ENCODE results near the gene ZNF892.
"Not testable (repeated sequence)": the region's sequence is repeated elsewhere in the genome, so short reads cannot be mapped to it uniquely, and the experiment has no call there.

ZNF892 gene

DNA sequence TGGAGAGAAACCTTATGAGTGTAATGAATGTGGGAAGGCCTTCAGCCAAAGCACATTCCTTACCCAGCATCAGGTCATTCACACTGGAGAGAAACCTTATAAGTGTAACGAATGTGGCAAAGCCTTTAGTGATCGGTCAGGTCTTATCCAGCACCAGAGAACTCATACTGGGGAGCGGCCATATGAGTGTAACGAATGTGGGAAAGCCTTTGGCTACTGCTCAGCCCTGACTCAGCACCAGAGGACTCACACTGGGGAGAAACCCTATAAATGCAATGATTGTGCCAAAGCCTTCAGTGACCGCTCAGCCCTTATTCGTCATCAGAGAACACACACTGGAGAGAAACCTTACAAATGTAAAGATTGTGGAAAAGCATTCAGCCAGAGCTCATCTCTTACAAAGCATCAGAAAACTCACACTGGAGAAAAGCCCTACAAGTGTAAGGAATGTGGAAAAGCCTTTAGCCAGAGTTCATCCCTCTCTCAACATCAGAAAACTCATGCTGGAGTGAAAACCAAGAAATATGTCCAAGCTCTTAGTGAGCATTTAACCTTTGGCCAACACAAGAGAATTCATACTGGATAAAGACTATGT is 7.8 kb downstream of the ZNF892 start:
- no peak for DNase-seq
- in situ Hi-C loops (cut with MboI; ENCODE audit: low pct_unique_long_range_greater_than_20kb, low sequenced_read_pairs) = no loop called here

DNA sequence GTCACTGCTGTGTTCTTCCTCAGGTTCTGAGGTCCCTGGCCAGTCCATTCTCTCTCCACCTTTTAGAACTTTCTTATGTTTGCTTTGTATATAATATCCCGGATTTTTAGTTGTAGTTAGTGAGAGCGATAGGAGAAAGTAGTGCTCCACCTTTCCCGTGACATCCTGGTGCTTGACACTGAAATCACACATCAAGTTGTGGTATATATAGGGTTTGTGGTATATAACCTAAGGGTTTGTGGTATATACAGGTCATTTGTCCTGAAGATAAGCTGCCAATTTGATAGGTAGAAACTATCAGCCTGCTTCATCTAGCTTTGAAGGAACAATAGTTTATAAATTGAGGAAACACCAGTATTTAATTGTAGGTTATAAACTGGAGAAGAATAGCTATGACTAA is 13.1 kb downstream of the ZNF892 start:
- DNase-seq = no peak
- in situ Hi-C loops (cut with MboI; ENCODE audit: low pct_unique_long_range_greater_than_20kb, low sequenced_read_pairs) = no loop called here

DNA sequence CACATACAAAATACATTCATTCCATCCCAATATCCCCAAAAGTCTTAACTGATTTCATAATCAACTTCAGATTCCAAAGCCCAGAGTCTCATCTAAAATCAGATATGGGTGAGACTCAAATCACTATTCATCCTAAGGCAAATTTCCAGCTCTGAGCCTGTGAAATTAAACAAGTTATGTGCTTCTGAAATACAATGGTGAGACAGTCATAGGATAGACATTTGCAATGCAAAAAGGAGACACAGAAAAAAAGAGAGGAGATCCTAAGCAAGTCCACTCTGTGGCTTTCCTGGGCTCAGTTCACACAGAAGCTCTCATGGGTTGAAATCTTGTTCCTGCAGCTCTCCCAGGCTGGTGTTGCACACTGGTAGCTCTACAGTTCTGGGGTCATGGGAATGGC is 18.3 kb downstream of the ZNF892 start:
- in situ Hi-C loops (cut with MboI; ENCODE audit: low pct_unique_long_range_greater_than_20kb, low sequenced_read_pairs) = no loop called here

DNA sequence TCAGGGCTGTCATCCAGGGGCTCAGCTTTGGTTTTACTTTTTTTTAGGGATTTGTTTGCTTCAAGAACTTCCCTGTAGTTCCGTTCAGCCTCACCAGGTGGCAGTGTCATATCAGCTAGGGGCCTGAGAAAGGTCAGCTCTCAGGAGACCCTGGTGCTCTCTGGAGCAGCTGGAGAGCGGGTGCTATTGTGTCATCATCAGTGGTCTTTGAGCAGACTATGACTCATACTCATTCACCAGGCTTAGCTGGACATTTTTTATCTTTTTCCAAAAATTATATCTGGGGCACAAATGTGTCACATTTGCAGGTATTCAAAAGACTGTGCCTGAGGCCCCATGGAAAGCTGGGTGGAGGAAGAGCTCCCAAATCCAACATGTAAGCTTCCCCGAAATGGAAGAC is 24.4 kb downstream of the ZNF892 start:
- in situ Hi-C loops (cut with MboI; ENCODE audit: low pct_unique_long_range_greater_than_20kb, low sequenced_read_pairs) = no loop called here
- DNase-seq = peak; percentile 77

More for the DNA sequence above, 18.3 kb downstream of the ZNF892 start:
- DNase-seq = no peak

DNA sequence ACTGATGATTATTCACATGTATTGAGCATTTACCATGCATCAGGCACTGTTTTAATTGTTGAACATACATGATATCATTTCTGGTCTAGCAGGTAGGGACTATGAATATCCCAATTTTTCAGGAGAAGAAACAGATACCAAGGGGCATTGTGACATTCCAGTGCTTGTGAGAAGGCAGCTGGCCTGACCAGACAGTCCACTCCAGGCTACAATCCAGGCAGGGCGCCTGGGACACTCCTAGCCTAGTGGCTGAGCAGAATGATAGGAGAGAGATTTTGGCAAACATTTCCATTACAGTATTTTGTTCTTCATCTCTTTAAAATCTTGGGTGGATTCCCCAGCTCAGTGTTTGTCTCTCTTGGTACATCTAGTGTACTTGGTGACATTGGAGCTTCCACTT is 24.9 kb downstream of the ZNF892 start:
- in situ Hi-C loops (cut with MboI; ENCODE audit: low pct_unique_long_range_greater_than_20kb, low sequenced_read_pairs) = no loop called here
- no peak for DNase-seq

DNA sequence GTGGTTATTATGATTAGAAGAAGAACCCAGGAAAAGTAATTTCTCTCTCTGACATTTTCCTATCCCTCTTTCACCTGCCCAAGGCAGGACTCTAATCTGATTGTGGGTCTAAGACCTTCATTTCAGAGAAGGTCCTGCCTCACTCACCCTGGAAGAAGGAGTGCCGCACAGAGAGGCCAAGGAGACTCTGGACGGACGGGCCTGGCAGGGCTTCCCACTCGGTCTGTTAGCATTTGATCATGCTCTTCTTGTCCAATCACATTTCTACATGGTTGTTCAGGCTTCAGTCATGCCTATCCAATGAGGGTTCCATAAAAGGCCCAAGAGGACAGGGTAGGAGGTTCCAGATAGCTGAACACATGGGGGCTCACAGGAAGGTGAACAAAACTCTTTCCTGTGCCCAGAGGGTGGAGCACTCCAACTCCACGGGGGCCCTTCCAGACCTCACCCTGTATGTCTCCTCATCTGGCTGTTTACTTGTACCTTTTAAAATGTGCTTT is 27.0 kb downstream of the ZNF892 start:
- in situ Hi-C loops (cut with MboI; ENCODE audit: low pct_unique_long_range_greater_than_20kb, low sequenced_read_pairs) = no loop called here
- no peak for DNase-seq

DNA sequence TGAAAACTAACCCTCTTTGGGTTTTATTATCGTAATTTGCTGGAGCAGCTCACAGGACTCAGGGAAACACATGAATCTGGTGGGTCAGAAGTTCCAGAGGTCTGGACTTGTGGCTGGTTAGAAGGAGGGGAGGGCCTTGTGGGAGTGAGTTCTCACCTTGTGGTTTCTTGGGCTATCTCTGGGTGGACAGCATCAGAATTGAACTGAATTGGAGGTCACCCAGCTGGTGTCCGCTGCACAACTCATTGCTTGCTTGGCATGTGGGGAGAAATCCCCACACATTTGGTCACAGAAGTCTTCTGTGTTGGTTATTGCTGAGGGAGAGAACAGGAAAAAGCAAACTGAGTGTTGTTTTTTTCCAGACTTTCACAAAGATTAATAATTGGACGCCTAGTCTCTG is 27.5 kb downstream of the ZNF892 start:
- no peak for DNase-seq
- in situ Hi-C loops (cut with MboI; ENCODE audit: low pct_unique_long_range_greater_than_20kb, low sequenced_read_pairs) = no loop called here

DNA sequence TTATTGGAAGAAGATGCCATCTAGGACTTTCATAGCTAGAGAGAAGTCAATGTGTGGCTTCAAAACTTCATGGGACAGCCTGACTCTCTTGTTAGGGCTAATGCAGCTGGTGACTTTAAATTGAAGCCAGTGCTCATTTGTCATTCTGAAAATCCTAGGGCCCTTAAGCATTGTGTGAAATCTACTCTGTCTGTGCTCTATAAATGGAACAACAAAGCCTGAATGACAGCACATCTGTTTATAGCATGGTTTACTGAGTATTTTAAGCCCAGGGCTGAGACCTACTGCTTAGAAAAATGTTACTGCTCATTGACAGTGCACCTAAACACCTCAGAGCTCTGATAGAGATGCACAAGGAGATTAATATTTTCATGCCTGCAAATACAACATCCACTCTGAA is 30.8 kb downstream of the ZNF892 start:
- in situ Hi-C loops (cut with MboI; ENCODE audit: low pct_unique_long_range_greater_than_20kb, low sequenced_read_pairs) = no loop called here
- no peak for DNase-seq

DNA sequence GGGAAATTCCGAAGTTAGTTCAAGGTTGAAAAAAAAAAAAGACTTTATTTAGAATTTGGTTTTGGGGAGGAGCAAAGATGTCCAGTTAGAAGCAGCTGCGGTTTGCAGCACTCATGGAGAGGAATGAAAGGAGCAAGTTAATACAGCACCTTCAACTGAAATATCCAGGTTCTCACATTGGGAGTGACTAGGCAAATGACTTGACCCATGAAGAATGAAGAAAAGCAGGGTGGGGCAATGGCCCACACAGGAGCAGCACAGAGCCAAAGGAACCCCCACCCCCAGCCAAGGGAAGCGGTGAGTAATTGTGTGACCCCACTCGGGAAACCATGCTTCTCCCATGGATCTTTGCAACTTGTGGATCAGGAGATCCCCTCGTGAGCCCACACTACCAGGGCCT is 32.8 kb downstream of the ZNF892 start:
- in situ Hi-C loops (cut with MboI; ENCODE audit: low pct_unique_long_range_greater_than_20kb, low sequenced_read_pairs) = no loop called here
- no peak for DNase-seq

DNA sequence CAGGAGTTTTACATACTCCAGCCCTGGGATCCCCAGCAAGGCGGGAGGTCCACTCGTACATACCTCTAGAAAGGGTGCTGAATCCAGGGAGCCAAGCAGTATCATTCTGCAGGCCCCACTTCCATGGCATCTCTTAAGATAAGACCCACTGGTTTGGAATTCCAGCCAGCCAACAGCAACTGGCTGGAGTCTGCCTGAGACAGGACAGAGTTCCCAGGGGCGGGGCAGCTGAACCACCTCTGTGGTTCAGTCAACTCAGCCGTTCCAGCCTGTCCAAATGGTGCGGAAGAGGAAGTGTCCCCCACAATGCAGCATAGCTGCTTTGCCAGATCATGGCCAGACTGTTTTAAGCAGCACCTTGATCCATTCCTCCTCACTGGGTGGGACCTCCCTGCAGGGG is 33.2 kb downstream of the ZNF892 start:
- in situ Hi-C loops (cut with MboI; ENCODE audit: low pct_unique_long_range_greater_than_20kb, low sequenced_read_pairs) = no loop called here
- no peak for DNase-seq

DNA sequence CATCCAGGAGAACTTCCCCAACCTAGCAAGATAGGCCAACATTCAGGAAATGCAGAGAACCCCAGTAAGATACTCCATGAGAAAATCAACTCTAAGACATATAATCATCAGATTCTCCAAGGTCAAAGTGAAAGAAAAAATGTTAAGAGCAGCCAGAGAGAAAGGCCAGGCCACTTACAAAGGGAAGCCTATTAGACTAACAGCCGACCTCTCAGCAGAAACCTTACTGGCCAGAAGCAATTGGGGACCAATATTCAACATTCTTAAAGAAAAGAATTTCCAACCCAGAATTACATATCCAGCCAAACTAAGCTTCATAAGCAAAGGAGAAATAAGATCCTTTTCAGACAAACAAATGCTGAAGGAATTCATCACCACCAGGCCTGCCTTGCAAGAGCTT is 34.8 kb downstream of the ZNF892 start:
- DNase-seq; in situ Hi-C loops (cut with MboI; ENCODE audit: low pct_unique_long_range_greater_than_20kb, low sequenced_read_pairs): not testable (repeated sequence)

Measured in KBM-7 (cell line).